NCI-H1930 (cell line): ENCODE measurements around the gene TIMM9.
A peak's percentile ranks its signal among the peaks of the same experiment; 100 is the strongest.
"Not testable (repeated sequence)": the region's sequence is repeated elsewhere in the genome, so short reads cannot be mapped to it uniquely, and the experiment has no call there.

Experiments
- DNase-seq, 2 experiments: peaks; one replicate each; lab custom pipeline; 2025; lab: John Stamatoyannopoulos, UW

TIMM9 gene

GRCh38 chr14:58427281-58428117 is at the start of gene TIMM9, which contains the start of gene KIAA0586:
Gene TIMM9, minus strand, starts transcription at chr14:58427531. Its CDS starts 15,586 bp downstream, at chr14:58411945.
Gene KIAA0586, plus strand, starts transcription at chr14:58427719. Its CDS starts 546 bp downstream, at chr14:58428265.
- peak; percentile 96 to 97 for DNase-seq

- DNase-seq, result no peak
Observed at GRCh38 chr14:58476320-58476719, 49.0 kb upstream of the TIMM9 start.

- DNase-seq, result no peak
Observed at GRCh38 chr14:58469309-58469708, 42.0 kb upstream of the TIMM9 start.

- no peak for DNase-seq
Observed at GRCh38 chr14:58467575-58467974, 40.2 kb upstream of the TIMM9 start.

- DNase-seq, result no peak
Observed at GRCh38 chr14:58466459-58466858, 39.1 kb upstream of the TIMM9 start.

GRCh38 chr14:58465421-58465820 is 38.1 kb upstream of the TIMM9 start:
- no peak for DNase-seq

GRCh38 chr14:58464652-58465051 is 37.3 kb upstream of the TIMM9 start:
- no peak for DNase-seq

GRCh38 chr14:58463147-58463546 is 35.8 kb upstream of the TIMM9 start:
- no peak for DNase-seq

- peak in 1 of 2 experiments; percentile 4 for DNase-seq
Observed at GRCh38 chr14:58460772-58461171, 33.4 kb upstream of the TIMM9 start.

- DNase-seq, result no peak
Observed at GRCh38 chr14:58455593-58456265, 28.4 kb upstream of the TIMM9 start.

GRCh38 chr14:58444627-58445026 is 17.3 kb upstream of the TIMM9 start:
- no peak for DNase-seq

- DNase-seq, result no peak
Observed at GRCh38 chr14:58439476-58439875, 12.1 kb upstream of the TIMM9 start.

GRCh38 chr14:58430156-58430555 is 2.8 kb upstream of the TIMM9 start:
- peak in 1 of 2 experiments; percentile 12 for DNase-seq

- DNase-seq, result peak in 1 of 2 experiments; percentile 25
Observed at GRCh38 chr14:58428118-58428683, 870 bp upstream of the TIMM9 start.

- DNase-seq, result peak; percentile 54 to 78
Observed at GRCh38 chr14:58426670-58427280, 556 bp downstream of the TIMM9 start.

- not testable (repeated sequence) for DNase-seq
Observed at GRCh38 chr14:58416934-58417333, 10.4 kb downstream of the TIMM9 start.

- DNase-seq, result no peak
Observed at GRCh38 chr14:58415636-58416547, 11.4 kb downstream of the TIMM9 start.

- DNase-seq, result no peak
Observed at GRCh38 chr14:58414845-58415244, 12.5 kb downstream of the TIMM9 start.

- no peak for DNase-seq
Observed at GRCh38 chr14:58408681-58409215, 18.6 kb downstream of the TIMM9 start.

GRCh38 chr14:58401587-58401986 is 25.7 kb downstream of the TIMM9 start:
- DNase-seq, result no peak

- DNase-seq, result no peak
Observed at GRCh38 chr14:58398895-58399294, 28.4 kb downstream of the TIMM9 start.
